ENCODE measurements around the gene LHFPL2. TPM values are rescaled to one million over a fixed set of nuclear protein-coding genes. Genes with fewer than 3 reads are reported as not detected.

Gene LHFPL2
- total and polyA plus RNA-seq, 9 of the 15 experiments (the other 6 are each of a cell fraction or from before 2014, with no cell fraction given), result 1.0 to 6.6 (median 4.6) TPM

DNA sequence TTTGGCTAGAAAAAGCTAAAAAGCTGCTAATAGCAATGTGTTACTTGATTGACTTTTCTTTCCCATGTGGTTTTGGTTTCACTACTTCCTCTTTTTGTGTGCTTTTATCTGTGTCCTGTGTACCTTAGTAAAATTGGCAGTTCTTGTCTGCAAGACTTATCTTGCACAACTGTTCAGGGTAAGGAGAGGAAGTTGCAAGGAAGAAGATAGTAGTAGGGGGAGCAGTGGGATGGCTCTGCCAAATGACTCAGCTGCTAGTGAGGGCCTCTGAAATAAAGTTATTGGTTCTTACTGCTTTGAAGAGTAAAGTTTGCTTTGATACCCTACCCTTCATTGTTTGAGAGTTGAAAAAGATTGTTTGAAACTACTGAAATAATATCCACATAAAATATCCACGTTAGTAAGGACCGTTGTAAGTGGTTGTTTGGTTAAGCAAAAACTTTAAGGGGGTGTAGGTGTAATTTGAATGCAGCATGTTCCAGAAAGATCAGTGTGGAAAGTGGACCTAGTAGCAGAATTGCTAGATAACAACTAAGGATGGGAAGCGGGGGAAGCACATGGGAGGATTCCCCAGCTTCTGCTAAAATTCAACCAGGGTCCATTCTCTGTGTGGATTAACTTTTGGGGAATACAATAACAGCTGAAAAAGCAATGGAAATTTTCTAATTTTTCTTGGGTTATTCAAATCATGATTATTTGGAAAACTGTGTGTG is 164.6 kb downstream of the LHFPL2 start (continued):
- TF ChIP-seq ZFP36 (IDR thresholded peaks at IDR 0.05; ENCODE audit: low read depth, low read length, partially characterized antibody), result peak; percentile 96
- TF ChIP-seq, protein P1, sequence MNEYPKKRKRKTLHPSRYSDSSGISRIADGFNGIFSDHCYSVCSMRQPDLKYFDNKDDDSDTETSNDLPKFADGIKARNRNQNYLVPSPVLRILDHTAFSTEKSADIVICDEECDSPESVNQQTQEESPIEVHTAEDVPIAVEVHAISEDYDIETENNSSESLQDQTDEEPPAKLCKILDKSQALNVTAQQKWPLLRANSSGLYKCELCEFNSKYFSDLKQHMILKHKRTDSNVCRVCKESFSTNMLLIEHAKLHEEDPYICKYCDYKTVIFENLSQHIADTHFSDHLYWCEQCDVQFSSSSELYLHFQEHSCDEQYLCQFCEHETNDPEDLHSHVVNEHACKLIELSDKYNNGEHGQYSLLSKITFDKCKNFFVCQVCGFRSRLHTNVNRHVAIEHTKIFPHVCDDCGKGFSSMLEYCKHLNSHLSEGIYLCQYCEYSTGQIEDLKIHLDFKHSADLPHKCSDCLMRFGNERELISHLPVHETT (CRISPR knock-in tag; conservative IDR thresholded peaks at IDR 0.05 in 1 of 2, IDR thresholded peaks at IDR 0.05 in 1 of 2), result peak in 1 of 2 experiments; percentile 56; a peak in 1 of 4 replicates
- TF ChIP-seq ZNF408 (CRISPR knock-in tag; IDR thresholded peaks at IDR 0.05; ENCODE audit: low read depth), result no peak
- TF ChIP-seq ID3 (CRISPR knock-in tag; IDR thresholded peaks at IDR 0.05), result no peak
- no peak for TF ChIP-seq ID3 (tag; IDR thresholded peaks at IDR 0.05)
- TF ChIP-seq CAMTA2 (CRISPR knock-in tag; conservative IDR thresholded peaks at IDR 0.05), result no peak
- no peak for TF ChIP-seq TSHZ1 (CRISPR knock-in tag; IDR thresholded peaks at IDR 0.05)
- TF ChIP-seq PTRF (tag; IDR thresholded peaks at IDR 0.05), result no peak
- peak; percentile 88 for TF ChIP-seq JUND (IDR thresholded peaks at IDR 0.05; ENCODE audit: borderline replicate concordance, low read depth, low read length)
- TF ChIP-seq JUND (tag; IDR thresholded peaks at IDR 0.05; ENCODE audit: borderline replicate concordance, low read depth, low read length), result peak; percentile 89; the same call in 2 of the 3 replicates
- no peak for TF ChIP-seq ZNF507 (tag; conservative IDR thresholded peaks at IDR 0.05)
- TF ChIP-seq PML (IDR thresholded peaks at IDR 0.05; ENCODE audit: low read length), result peak; percentile 89
- TF ChIP-seq ZNF518B (CRISPR knock-in tag; IDR thresholded peaks at IDR 0.05), result no peak
- TF ChIP-seq NFE2 (IDR thresholded peaks at IDR 0.05; ENCODE audit: low read depth), result peak; percentile 96
- TF ChIP-seq POLR2A (conservative IDR thresholded peaks at IDR 0.05), result no peak
- no peak; the same call in 1 of the 2 replicates for TF ChIP-seq MIER1 (IDR thresholded peaks at IDR 0.05; ENCODE audit: low read depth)
- TF ChIP-seq RCOR1 (IDR thresholded peaks at IDR 0.05; ENCODE audit: borderline replicate concordance in 1 of 2, low read depth in 2 of 2, low read length in 2 of 2), result peak; percentile 88 to 99
- TF ChIP-seq ZNF77 (CRISPR knock-in tag; IDR thresholded peaks at IDR 0.05), result no peak
- no peak for TF ChIP-seq ARHGAP35 (IDR thresholded peaks at IDR 0.05; ENCODE audit: partially characterized antibody)
- TF ChIP-seq ZEB2 (IDR thresholded peaks at IDR 0.05), result peak; percentile 97
- TF ChIP-seq FOXJ2 (tag; IDR thresholded peaks at IDR 0.05), result peak; percentile 40; the same call in 1 of the 2 replicates

Data from K562 (cell line).